Inferior parietal cortex (tissue), 1 donor: ENCODE data around the gene BCKDK.
A peak's percentile ranks its signal among the peaks of the same experiment; 100 is the strongest.

ENCODE experiments used
- DNase-seq: peaks from one replicate; pipeline ENCODE4 v3.0.0-alpha.2; 2016; ENCODE audit errors: extremely low spot score

The BCKDK gene

DNA sequence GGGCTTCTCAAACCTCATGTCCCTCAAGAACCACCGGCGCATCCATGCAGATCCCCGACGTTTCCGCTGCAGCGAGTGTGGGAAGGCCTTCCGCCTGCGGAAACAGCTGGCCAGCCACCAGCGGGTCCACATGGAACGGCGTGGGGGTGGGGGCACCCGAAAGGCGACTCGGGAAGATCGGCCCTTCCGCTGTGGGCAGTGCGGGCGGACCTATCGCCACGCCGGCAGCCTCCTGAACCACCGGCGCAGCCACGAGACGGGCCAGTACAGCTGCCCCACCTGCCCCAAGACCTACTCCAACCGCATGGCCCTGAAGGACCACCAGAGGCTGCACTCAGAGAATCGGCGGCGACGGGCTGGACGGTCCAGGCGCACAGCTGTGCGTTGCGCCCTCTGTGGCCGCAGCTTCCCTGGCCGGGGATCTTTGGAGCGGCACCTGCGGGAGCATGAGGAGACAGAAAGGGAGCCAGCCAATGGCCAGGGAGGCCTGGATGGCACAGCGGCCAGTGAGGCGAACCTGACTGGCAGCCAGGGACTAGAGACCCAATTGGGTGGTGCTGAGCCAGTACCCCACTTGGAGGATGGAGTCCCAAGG is 28.1 kb upstream of the BCKDK start:
- no peak for DNase-seq

DNA sequence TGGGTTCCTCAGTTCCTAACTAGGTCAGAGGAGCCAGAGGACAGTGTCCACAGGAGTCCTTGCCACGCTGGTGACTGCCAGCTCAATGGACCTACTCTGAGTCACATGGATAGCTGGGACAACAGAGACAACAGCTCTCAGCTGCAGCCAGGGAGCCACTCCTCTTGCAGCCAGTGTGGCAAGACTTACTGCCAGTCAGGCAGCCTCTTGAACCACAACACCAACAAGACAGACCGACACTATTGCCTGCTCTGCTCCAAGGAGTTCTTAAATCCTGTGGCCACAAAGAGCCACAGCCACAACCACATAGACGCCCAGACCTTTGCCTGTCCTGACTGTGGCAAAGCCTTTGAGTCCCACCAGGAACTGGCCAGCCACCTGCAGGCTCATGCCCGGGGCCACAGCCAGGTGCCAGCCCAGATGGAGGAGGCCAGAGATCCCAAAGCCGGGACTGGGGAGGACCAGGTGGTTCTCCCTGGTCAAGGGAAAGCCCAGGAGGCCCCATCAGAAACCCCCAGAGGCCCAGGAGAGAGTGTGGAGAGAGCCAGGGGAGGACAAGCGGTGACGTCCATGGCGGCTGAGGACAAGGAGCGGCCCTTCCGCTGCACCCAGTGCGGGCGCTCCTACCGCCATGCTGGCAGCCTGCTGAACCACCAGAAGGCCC is 27.3 kb upstream of the BCKDK start:
- no peak for DNase-seq

DNA sequence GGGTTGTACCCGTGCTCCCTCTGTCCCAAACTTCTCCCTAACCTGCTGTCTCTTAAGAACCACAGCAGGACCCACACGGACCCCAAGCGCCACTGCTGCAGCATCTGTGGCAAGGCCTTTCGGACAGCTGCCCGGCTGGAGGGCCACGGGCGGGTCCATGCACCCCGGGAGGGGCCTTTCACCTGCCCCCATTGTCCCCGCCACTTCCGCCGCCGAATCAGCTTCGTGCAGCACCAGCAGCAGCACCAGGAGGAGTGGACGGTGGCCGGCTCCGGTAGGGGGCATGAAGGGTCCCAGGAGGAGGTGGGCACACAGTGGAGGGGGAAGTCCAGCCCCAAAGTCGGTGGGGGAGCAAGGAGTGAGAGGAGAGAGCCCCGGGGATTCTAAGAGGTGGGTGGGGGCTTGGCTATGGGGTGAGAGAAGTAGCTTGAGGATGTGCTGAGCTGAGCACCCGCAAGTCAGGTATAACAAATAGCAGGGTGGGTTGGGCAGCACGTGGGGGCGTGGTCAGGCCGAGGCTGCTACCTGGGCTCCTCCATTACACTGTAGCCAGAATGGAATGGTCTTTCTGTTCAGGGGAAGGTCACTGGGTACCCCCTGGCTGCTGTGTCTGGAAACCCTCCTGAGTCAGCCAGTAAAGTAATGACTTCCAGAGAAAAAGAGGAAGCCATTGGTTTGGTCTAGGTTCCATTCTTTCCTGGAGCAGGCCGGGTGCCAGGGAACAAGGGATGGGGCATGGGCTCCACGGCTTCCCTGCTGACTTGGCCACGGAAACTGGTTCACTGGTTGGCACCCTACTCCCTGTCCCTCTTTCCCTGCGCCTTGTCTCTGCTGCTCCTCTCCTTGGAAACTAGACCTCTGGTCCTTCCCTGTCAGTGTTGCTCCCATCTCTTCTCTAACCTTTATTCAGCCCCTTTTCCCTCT is 26.5 kb upstream of the BCKDK start:
- DNase-seq, result no peak

DNA sequence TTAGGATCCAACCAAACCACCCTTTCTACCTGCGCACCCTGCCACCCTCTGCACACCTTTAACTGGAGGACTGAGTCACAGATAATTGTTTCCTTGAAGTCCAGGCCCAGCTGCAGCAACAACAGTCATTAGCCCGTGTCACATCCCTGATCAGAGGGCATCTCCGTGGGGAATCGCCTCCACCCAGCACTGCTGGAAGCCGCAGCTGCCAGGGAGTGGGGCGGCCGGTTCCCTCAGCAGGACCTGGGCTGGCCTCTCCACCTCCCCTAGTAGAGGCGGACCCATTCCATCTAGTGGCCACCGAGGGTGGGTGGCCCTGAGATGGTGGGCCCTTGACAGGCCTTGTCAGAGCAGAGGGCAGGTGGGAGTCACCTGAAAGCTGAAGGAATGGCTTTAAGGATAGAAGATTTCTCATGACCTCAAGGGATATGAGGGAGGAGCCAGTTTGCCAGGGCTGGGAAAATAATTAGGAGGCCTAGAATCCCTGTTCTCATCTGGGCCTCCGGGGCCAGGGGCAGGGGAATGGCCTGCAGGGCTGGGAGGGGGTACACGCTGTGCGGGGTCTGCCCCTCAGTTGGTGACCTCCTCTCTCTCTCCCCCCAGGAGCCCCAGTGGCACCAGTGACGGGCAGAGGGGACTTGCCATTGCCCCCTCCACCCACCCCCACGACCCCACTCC is 25.7 kb upstream of the BCKDK start:
- no peak for DNase-seq

DNA sequence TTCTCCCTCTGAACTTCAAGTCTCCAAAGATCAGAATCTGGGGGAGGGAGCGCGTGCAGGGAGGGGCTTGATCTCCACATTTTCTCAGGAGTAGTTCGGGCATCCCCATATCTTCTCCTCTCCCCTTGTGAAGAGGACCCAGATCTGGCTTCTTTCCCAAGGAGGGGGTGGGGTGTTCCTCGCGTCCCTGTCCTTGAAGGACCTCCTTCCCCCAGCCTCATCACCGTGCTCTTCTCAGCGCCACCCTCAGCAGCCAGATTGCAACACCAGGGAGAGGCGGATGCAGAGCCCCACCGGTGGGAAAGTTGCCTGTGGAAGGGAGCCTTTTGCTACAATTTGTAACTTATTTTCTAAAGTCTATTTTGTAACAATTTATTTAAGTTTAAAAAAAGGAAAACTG is 25.1 kb upstream of the BCKDK start:
- no peak for DNase-seq

- no peak for DNase-seq
Observed at GRCh38 chr16:31083556-31083955, 24.6 kb upstream of the BCKDK start.

DNA sequence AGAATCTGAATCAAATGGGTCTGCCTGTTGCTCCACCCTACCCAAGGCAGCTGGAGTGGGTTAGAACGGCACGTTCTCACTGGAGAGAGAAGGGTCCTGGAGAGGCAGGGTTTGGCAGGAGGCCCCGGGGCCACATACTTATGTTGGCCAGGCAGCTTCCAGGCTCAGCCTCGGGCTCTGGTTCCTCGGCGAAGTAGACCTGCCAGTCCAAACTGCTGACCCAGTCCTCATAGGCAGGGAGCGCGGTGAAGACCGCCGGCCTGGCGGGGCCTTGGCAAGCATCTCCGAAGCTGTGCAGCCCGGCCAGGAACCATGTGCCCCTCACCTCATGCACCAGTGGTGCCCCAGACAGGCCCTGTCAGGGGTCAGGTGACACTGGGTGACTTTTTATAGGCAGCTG is 24.2 kb upstream of the BCKDK start:
- no peak for DNase-seq

DNA sequence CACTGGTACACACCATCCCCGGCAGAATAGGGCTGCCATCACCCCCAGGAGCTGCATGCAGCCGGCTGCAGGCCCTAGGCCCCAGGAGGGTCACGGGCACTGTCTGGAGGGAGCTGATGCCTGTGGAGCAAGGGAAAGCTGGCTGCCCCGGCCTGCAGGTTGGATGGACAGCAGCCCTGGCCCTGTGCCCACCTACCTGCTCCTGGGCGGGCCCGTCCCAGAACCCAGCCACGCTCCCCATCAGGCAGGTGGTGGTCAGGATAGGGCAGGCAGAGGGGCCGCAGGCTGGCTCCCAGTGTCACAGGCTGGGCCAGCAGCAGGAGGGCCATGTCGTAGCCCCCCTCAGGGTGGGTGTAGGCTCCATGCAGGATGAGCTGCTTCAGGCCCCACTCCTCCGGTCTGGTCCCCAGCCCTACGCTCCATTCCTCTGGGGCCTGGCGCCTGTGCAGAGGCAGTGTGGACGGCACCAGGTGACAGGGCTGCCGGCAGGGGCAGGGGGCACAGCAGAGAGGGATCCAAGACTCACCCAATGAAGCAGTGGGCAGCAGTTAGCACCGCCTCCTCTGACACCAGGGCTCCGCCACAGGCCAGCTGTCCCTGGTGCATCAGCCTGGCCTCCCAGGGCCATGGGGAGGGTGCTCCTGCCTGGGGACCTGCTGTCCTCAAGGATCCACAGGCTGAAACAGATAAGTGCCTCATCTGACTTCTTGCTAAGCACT is 23.4 kb upstream of the BCKDK start:
- DNase-seq, result no peak

DNA sequence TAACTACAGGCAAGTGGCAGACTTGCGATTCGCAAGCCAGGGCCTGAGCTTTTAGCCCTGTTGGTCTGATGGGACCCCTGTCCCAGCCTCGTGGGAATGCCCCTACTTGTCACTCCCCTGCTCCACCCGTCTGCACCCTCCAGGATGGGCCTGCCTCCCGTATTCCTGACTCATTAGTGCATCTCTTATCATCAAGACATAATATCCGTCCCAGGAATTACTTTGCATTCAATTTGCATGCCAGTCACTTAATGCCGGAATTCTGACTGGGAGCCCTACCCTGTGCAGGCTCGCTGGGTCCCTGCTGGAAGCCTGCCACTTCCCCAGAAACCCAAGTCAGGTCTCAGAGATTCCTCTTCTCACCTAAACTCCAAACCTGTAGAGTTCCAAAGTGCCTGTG is 22.8 kb upstream of the BCKDK start:
- DNase-seq, result no peak

- no peak for DNase-seq
Observed at GRCh38 chr16:31085873-31086628, 22.1 kb upstream of the BCKDK start.

- no peak for DNase-seq
Observed at GRCh38 chr16:31086629-31086906, 21.6 kb upstream of the BCKDK start.

DNA sequence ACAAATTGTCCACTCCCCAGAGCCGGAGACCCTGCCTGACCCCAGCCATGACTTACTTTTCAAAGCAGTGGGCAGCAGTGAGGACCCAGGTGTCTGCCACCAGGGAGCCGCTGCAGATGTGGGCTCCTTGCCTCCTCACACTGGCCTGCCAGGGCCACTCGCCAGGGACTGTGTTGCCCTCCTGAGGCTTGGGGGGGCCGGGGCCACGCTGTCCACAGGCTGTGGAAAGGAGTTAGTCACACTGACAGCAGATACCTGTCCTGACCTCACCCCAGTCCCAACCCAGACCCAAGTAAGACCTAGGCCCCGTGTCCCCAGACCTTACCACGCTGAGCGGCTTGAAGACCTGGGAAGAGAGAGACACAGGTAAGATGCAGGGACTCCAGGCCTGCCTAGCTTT is 20.7 kb upstream of the BCKDK start:
- DNase-seq, result no peak

DNA sequence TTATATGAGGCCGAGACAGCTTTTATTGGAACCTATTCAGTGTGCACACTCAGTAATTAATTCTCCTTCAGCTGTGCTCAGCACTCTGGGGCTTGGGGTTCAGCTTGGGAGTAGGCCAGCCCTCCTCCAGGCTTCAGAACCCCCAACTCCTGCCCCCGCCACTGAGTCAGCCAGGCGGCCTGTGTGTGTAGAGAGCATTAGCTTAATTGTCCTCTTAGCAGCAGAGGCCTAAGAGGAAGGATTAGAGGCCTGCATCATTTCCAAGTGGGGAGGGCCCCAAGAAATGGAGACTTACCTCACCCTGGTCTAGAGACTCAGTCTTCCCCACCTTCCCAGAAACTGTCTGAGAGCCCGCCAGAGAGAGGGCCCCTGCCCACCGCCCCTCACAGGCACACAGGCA is 20.2 kb upstream of the BCKDK start:
- no peak for DNase-seq

- no peak for DNase-seq
Observed at GRCh38 chr16:31088459-31089183, 19.6 kb upstream of the BCKDK start, which contains the start of gene PRSS53. PRSS53 (minus strand) TSS chr16:31088943; CDS start chr16:31088809, 134 bp downstream.

- no peak for DNase-seq
Observed at GRCh38 chr16:31089199-31089598, 19.0 kb upstream of the BCKDK start.

- DNase-seq, result no peak
Observed at GRCh38 chr16:31090540-31090939, 17.6 kb upstream of the BCKDK start.

- no peak for DNase-seq
Observed at GRCh38 chr16:31092330-31092729, 15.9 kb upstream of the BCKDK start.

DNA sequence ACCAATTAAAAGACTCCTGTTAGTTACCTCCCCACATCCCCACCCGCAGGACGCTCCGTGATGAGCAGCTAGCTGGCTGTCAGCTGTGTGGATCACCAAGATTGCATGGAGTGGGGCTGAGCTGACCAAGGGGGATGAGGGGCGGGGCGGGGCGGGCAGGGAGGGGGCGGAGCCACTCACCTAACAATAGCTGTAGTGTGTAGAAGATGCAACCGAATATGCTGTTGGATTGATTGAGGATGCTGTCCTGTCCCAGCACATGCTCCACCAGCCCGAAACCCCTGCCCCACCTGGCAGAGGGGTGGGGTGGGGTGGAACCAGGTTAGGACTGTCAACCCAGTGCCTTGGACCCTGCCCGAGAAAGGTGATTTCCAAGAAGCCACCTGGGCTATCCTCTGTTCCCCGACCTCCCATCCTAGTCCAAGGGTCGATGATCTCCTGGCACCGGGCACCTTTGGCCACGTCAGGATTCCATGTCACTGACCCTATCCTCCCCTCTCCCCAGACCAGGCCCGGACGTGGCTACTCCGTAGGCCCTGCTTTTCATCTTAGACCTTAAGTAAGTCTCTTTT is 15.0 kb upstream of the BCKDK start:
- peak; percentile 32 for DNase-seq

DNA sequence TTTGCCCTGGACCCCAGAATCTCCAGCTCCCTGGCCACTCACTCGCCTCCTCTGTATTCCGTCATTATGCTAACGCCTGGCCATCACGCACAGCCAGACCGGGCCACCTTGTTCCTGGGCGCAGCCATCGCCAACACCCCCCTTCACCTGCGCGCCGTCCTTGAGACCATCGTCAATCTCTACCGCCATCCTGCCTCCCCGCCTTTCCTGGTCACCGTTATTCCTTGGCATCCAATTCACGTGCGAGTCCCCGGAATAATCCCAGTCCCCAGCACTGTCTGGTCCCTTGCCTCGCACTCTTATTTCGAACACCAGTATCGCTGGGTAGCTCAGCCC is 14.1 kb upstream of the BCKDK start:
- DNase-seq, result no peak
